Fibroblast of the aortic adventitia (primary cell): ENCODE data around the gene FNDC1. TPM values are rescaled to one million over a fixed set of nuclear protein-coding genes. Genes with fewer than 3 reads are reported as not detected.

Source experiments
- DNase-seq: peaks from one replicate; pipeline ENCODE4 v3.0.0-alpha.2; 2010; ENCODE audit warnings: low read depth
- H3K4me3 ChIP-seq: 2 replicates; pipeline ENCODE4 v1.5.1; 2011; ENCODE audit warnings: low read depth, mild to moderate bottlenecking, control low read depth, low read length, moderate library complexity
- CTCF ChIP-seq: IDR thresholded peaks from 2 replicates; pipeline ENCODE4 v1.5.1; 2011; ENCODE audit warnings: mild to moderate bottlenecking, low read length, control low read depth, inconsistent platforms; ENCODE audit not compliant: insufficient read depth
- total RNA-seq: library from RNA; depleted of rRNA; stranded (reverse); fragments of >200 nt; gene quantifications from 2 replicates; pipeline ENCODE4 v1.2.3, GENCODE V29; 2012; ENCODE audit warnings: low replicate concordance

FNDC1 gene
- total RNA-seq, 1 donor = 1.6 TPM

GRCh38 chr6:159126590-159126989 is 42.6 kb upstream of the FNDC1 start:
- H3K4me3 ChIP-seq = no peak overlapping the region
- TF ChIP-seq CTCF = no peak

GRCh38 chr6:159127701-159128100 is 41.5 kb upstream of the FNDC1 start:
- no peak for TF ChIP-seq CTCF
- no peak for DNase-seq
- no peak overlapping the region for H3K4me3 ChIP-seq

More at GRCh38 chr6:159126590-159126989, 42.6 kb upstream of the FNDC1 start:
- DNase-seq = no peak

- DNase-seq = no peak
- no peak for TF ChIP-seq CTCF
- H3K4me3 ChIP-seq = no peak overlapping the region
Measured at GRCh38 chr6:159128978-159129377, 40.2 kb upstream of the FNDC1 start.

GRCh38 chr6:159130846-159131245 is 38.4 kb upstream of the FNDC1 start:
- no peak overlapping the region for H3K4me3 ChIP-seq
- TF ChIP-seq CTCF = no peak
- no peak for DNase-seq

GRCh38 chr6:159131709-159132108 is 37.5 kb upstream of the FNDC1 start:
- DNase-seq = no peak
- H3K4me3 ChIP-seq = no peak overlapping the region
- no peak for TF ChIP-seq CTCF

- H3K4me3 ChIP-seq = no peak overlapping the region
- no peak for DNase-seq
- TF ChIP-seq CTCF = no peak
Measured at GRCh38 chr6:159132664-159133063, 36.5 kb upstream of the FNDC1 start.

- peak; percentile 65 for DNase-seq
- peak; percentile 98 for TF ChIP-seq CTCF
- no peak overlapping the region for H3K4me3 ChIP-seq
Measured at GRCh38 chr6:159134701-159135364, 34.4 kb upstream of the FNDC1 start.
